ENCODE measurements around the gene GCNT1. TPM values are rescaled to one million over a fixed set of nuclear protein-coding genes. Genes with fewer than 3 reads are reported as not detected.
"Not testable (repeated sequence)": the region's sequence is repeated elsewhere in the genome, so short reads cannot be mapped to it uniquely, and the experiment has no call there.

The GCNT1 gene
- total and polyA plus RNA-seq, 2 donors: 5.2 to 5.3 TPM

DNA sequence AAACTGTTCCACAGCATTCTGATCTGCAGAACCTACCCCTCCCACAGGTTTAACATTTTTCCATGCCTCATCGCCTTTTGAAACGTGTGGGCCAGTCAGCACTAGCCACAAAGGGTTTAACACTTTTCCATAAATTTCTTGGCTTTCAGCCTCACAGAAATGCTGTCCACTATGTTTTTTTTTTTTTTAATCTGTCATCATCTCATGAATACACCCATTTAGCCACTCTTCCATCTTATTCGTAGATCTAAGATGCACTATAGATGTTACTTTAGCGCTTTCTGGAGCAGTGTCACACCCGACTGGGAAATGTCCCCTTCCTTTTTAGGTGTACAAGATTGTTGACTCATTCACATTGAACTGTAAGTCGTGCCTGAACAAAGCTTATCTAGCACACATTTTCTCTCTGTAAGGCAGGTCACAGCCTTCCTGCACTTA lies 62.3 kb downstream of the GCNT1 start:
- Histone ChIP-seq H3K36me3 (ENCODE audit: control insufficient read depth in 2 of 2, insufficient read depth in 2 of 2, low read length in 1 of 2) (no peaks in the 10 kb centered on the region), H3K27ac (ENCODE audit: low read depth in 1 of 2, low read length in 1 of 2) (no peak overlapping the region), H3K9me3 (ENCODE audit: control insufficient read depth in 2 of 2, insufficient read depth in 1 of 2, low read length in 1 of 2) (no peaks in the 10 kb centered on the region), H3K27me3 (ENCODE audit: control insufficient read depth in 2 of 2, insufficient read depth in 1 of 2, low read length in 1 of 2) (no peaks in the 10 kb centered on the region), H3K4me1 (ENCODE audit: control insufficient read depth in 2 of 2, insufficient read depth in 2 of 2, low read length in 2 of 2) (peaks cover 0 to 3% of the 10 kb centered on the region in 2 donors), H3K4me3 (ENCODE audit: low read length in 2 of 2) (no peak overlapping the region)
- 91% methylated on average over 6 of the region's 6 CpGs for WGBS
- DNase-seq (ENCODE audit: low read depth in 6 of 9, low spot score in 9 of 9): no peak

DNA sequence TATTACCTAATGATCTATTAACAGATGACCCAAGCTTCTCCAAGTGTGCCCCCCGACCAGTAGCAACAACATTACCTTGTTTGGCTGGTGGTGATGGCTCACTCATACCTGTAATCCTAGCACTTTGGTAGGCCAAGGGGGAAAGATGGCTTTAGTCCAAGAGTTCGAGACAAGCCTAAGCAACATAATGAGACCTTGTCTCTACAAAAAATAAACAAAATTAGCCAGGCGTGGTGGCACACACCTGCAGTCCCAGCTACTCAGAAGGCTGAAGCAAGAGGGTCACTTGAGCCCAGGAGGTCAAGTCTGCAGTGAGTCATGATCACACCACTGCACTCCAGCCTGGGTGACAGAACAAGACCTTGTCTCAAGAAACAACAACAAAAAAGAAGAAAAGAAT lies 62.9 kb downstream of the GCNT1 start:
- Histone ChIP-seq H3K27me3 (ENCODE audit: control insufficient read depth in 2 of 2, insufficient read depth in 1 of 2, low read length in 1 of 2) (no peaks in the 10 kb centered on the region), H3K4me3 (ENCODE audit: low read length in 2 of 2) (no peak overlapping the region), H3K36me3 (ENCODE audit: control insufficient read depth in 2 of 2, insufficient read depth in 2 of 2, low read length in 1 of 2) (no peaks in the 10 kb centered on the region), H3K9me3 (ENCODE audit: control insufficient read depth in 2 of 2, insufficient read depth in 1 of 2, low read length in 1 of 2) (no peaks in the 10 kb centered on the region), H3K27ac (ENCODE audit: low read depth in 1 of 2, low read length in 1 of 2) (no peak overlapping the region), H3K4me1 (ENCODE audit: control insufficient read depth in 2 of 2, insufficient read depth in 2 of 2, low read length in 2 of 2) (peaks cover 0 to 3% of the 10 kb centered on the region in 2 donors)
- 91% methylated on average over 3 of the region's 3 CpGs for WGBS
- no peak for DNase-seq (ENCODE audit: low read depth in 6 of 9, low spot score in 9 of 9)

DNA sequence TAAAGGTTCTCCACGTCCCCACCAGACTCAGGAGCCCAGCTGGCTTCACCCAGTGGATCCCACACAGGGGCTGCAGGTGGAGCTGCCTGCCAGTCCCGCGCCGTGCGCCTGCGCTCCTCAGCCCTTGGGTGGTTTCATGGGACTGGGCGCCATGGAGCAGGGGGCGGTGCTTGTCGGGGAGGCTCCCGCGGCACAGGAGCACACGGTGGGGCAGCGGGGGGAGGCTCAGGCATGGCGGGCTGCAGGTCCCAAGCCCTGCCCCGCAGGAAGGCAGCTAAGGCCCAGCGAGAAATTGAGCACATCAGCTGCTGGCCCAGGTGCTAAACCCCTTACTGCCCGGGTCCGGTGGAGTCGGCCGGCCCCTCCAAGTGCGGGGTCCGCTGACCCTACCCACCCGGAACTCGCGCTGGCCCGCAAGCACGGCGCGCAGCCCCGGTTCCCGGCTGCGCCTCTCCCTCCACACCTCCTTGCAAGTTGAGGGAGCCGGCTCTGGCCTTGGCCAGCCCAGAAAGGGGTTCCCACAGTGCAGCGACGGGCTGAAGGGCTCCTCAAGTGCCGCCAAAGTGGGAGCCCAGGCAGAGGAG lies 64.7 kb downstream of the GCNT1 start:
- not testable (repeated sequence) for H3K4me1 ChIP-seq (ENCODE audit: control insufficient read depth in 2 of 2, insufficient read depth in 2 of 2, low read length in 2 of 2); H3K36me3 ChIP-seq (ENCODE audit: control insufficient read depth in 2 of 2, insufficient read depth in 2 of 2, low read length in 1 of 2); H3K27ac ChIP-seq (ENCODE audit: low read depth in 1 of 2, low read length in 1 of 2); DNase-seq (ENCODE audit: low read depth in 6 of 9, low spot score in 9 of 9); H3K4me3 ChIP-seq (ENCODE audit: low read length in 2 of 2); H3K27me3 ChIP-seq (ENCODE audit: control insufficient read depth in 2 of 2, insufficient read depth in 1 of 2, low read length in 1 of 2); H3K9me3 ChIP-seq (ENCODE audit: control insufficient read depth in 2 of 2, insufficient read depth in 1 of 2, low read length in 1 of 2)
- WGBS: 99% methylated on average over 36 of the region's 36 CpGs

DNA sequence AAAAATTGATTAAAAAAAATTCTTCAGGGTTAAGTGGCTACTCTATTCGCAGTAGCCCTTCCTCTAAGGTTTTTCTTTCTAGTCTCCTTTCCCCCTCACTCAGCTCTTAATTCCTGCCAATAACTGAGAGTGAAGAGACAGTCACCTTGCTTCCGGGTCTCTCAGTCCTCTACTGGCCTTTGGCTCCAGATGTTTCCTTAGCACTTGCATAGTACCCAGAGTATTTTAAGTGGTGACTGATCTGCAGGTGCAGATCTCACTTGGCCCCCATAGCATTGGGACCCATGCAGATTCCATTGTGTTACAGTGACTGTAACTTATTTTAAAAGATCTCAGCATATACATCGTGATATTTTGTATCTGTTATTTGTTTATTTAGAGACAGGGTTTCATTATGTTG lies 66.2 kb downstream of the GCNT1 start:
- WGBS: 52% methylated on average over 3 of the region's 3 CpGs
- no peaks in the 10 kb centered on the region for H3K27me3 ChIP-seq (ENCODE audit: control insufficient read depth in 2 of 2, insufficient read depth in 1 of 2, low read length in 1 of 2)
- H3K9me3 ChIP-seq (ENCODE audit: control insufficient read depth in 2 of 2, insufficient read depth in 1 of 2, low read length in 1 of 2): no peaks in the 10 kb centered on the region
- H3K4me1 ChIP-seq (ENCODE audit: control insufficient read depth in 2 of 2, insufficient read depth in 2 of 2, low read length in 2 of 2): peaks cover 0 to 3% of the 10 kb centered on the region in 2 donors
- H3K27ac ChIP-seq (ENCODE audit: low read depth in 1 of 2, low read length in 1 of 2): no peak overlapping the region
- H3K4me3 ChIP-seq (ENCODE audit: low read length in 2 of 2): no peak overlapping the region
- H3K36me3 ChIP-seq (ENCODE audit: control insufficient read depth in 2 of 2, insufficient read depth in 2 of 2, low read length in 1 of 2): no peaks in the 10 kb centered on the region
- DNase-seq (ENCODE audit: low read depth in 6 of 9, low spot score in 9 of 9): peak in 3 of 9 donors; percentile 2 to 31 (median 4)

DNA sequence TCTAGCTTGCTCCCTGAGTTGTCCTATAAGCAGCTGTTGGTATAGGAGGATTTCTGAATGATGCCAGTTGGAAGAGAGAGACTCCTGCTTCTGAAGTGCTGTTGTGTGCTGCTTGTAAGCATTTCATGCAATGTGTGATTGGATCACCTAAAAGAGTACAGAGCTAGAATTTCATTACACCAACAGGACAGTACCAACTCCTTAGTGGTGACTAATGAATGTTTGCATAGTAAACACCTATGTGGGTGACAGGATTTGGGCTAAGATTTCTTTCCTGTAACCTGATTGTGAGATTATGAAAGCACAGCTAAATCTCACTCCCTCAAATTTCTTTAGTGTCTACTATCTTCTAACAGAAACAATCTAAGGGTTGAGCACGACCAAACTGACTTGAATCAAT lies 67.0 kb downstream of the GCNT1 start:
- no peaks in the 10 kb centered on the region for H3K9me3 ChIP-seq (ENCODE audit: control insufficient read depth in 2 of 2, insufficient read depth in 1 of 2, low read length in 1 of 2)
- DNase-seq (ENCODE audit: low read depth in 6 of 9, low spot score in 9 of 9): no peak
- no peak overlapping the region for H3K27ac ChIP-seq (ENCODE audit: low read depth in 1 of 2, low read length in 1 of 2)
- no peaks in the 10 kb centered on the region for H3K36me3 ChIP-seq (ENCODE audit: control insufficient read depth in 2 of 2, insufficient read depth in 2 of 2, low read length in 1 of 2)
- 84% methylated on average over 1 of the region's 1 CpG for WGBS
- H3K27me3 ChIP-seq (ENCODE audit: control insufficient read depth in 2 of 2, insufficient read depth in 1 of 2, low read length in 1 of 2): no peaks in the 10 kb centered on the region
- H3K4me1 ChIP-seq (ENCODE audit: control insufficient read depth in 2 of 2, insufficient read depth in 2 of 2, low read length in 2 of 2): peaks cover 0 to 3% of the 10 kb centered on the region in 2 donors
- H3K4me3 ChIP-seq (ENCODE audit: low read length in 2 of 2): no peak overlapping the region

DNA sequence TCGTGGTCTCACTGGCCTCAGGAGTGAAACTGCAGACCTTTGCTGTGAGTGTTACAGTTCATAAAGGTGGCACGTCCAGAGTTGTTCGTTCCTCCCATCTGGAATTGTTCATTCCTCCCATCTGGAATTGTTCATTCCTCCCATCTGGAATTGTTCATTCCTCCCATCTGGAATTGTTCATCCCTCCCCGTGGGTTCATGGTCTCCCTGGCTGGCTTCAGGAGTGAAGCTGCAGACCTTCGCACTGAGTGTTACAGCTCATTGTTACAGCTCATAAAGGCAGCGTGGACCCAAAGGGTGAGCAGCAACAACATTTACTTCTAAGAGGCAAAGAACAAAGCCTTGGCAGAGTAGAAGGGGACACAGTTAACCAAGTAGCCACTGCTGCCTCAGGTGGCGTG lies 69.1 kb downstream of the GCNT1 start:
- Histone ChIP-seq H3K36me3 (ENCODE audit: control insufficient read depth in 2 of 2, insufficient read depth in 2 of 2, low read length in 1 of 2) (no peaks in the 10 kb centered on the region), H3K4me1 (ENCODE audit: control insufficient read depth in 2 of 2, insufficient read depth in 2 of 2, low read length in 2 of 2) (peaks cover 0 to 3% of the 10 kb centered on the region in 2 donors), H3K27me3 (ENCODE audit: control insufficient read depth in 2 of 2, insufficient read depth in 1 of 2, low read length in 1 of 2) (no peaks in the 10 kb centered on the region), H3K27ac (ENCODE audit: low read depth in 1 of 2, low read length in 1 of 2) (no peak overlapping the region), H3K9me3 (ENCODE audit: control insufficient read depth in 2 of 2, insufficient read depth in 1 of 2, low read length in 1 of 2) (no peaks in the 10 kb centered on the region), H3K4me3 (ENCODE audit: low read length in 2 of 2) (no peak overlapping the region)
- DNase-seq (ENCODE audit: low read depth in 6 of 9, low spot score in 9 of 9): no peak
- 96% methylated on average over 7 of the region's 7 CpGs for WGBS

DNA sequence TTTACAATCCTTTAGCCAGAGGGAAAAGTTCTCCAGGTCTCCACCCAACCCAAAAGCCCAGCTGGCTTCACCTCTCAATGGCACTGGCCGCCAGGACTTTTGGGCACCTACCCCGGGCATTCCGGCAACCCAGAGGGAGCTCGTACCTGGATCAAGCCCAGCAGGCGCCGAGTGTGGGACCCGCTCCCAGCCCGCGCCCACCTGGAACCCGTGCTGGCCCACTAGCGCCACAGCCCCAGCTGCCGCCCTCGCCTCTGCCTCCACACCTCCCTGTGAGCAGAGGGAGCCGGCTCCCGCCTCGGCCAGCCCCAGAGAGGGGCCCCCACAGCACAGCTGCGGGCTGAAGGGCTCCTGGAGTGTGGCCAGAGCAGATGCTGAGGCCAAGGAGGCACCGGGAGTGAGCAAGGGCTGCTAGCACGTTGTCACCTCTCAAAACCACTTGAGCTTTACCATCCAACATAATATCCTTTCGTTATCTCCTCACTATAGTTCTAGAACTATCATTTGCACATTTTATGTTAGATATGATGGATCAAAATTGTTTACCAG lies 69.7 kb downstream of the GCNT1 start:
- H3K4me1 ChIP-seq (ENCODE audit: control insufficient read depth in 2 of 2, insufficient read depth in 2 of 2, low read length in 2 of 2): peaks cover 0 to 3% of the 10 kb centered on the region in 2 donors
- no peak overlapping the region for H3K27ac ChIP-seq (ENCODE audit: low read depth in 1 of 2, low read length in 1 of 2)
- H3K27me3 ChIP-seq (ENCODE audit: control insufficient read depth in 2 of 2, insufficient read depth in 1 of 2, low read length in 1 of 2): no peaks in the 10 kb centered on the region
- WGBS: 96% methylated on average over 20 of the region's 20 CpGs
- no peaks in the 10 kb centered on the region for H3K9me3 ChIP-seq (ENCODE audit: control insufficient read depth in 2 of 2, insufficient read depth in 1 of 2, low read length in 1 of 2)
- no peaks in the 10 kb centered on the region for H3K36me3 ChIP-seq (ENCODE audit: control insufficient read depth in 2 of 2, insufficient read depth in 2 of 2, low read length in 1 of 2)
- DNase-seq (ENCODE audit: low read depth in 6 of 9, low spot score in 9 of 9): no peak
- H3K4me3 ChIP-seq (ENCODE audit: low read length in 2 of 2): no peak overlapping the region

DNA sequence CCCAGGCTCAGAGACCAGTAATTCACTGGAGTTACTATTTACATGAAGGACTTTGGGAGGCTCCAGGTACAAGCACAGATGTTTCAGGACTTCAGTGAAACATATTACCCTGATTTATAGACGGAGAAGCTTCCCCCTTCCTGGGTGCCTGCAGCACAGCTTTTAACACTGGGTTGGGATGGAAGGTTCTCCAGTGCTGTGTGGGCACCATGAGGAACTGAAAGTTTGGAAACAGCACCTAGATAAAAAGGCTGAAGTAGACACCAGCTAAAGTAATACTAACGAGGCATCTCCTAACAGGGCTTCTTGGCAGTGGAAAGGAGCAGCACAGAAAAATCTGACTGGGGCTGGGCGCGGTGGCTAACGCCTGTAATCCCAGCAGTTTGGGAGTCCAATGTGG lies 70.7 kb downstream of the GCNT1 start:
- Histone ChIP-seq H3K4me3 (ENCODE audit: low read length in 2 of 2) (no peak overlapping the region), H3K27me3 (ENCODE audit: control insufficient read depth in 2 of 2, insufficient read depth in 1 of 2, low read length in 1 of 2) (no peaks in the 10 kb centered on the region), H3K4me1 (ENCODE audit: control insufficient read depth in 2 of 2, insufficient read depth in 2 of 2, low read length in 2 of 2) (peaks cover 0 to 3% of the 10 kb centered on the region in 2 donors), H3K27ac (ENCODE audit: low read depth in 1 of 2, low read length in 1 of 2) (no peak overlapping the region), H3K9me3 (ENCODE audit: control insufficient read depth in 2 of 2, insufficient read depth in 1 of 2, low read length in 1 of 2) (no peaks in the 10 kb centered on the region), H3K36me3 (ENCODE audit: control insufficient read depth in 2 of 2, insufficient read depth in 2 of 2, low read length in 1 of 2) (no peaks in the 10 kb centered on the region)
- DNase-seq (ENCODE audit: low read depth in 6 of 9, low spot score in 9 of 9): no peak
- 96% methylated on average over 5 of the region's 5 CpGs for WGBS

DNA sequence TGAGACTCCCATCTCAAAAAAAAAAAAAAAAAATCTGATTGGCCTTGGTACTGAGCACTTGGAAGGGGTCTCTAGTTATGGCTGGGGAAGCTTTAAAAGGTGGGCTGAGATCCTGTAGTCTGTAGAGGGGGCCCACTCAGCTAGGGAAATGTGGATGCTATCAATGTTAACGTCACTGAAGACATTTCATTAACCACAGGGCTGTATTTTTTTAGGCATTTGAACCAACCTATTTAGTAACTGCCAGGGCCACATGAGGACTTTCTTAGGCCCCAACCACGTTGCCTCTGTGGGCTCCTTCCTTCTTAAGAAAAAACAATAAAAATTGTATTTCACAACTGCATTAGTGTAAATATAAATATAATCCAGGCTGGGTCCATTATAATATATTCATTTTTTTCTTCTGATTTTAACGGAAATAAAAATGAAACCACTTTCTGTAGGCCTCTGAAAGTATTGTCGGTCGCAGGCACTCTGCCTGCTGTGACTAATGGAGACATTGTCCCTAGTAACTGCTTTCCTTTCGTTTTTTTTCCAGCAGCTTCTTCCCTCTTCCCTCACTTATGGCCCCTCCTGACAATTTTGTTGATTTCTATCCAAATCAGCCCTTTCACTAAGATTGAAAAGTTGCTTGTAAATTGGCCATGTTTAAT lies 71.6 kb downstream of the GCNT1 start:
- Histone ChIP-seq H3K4me1 (ENCODE audit: control insufficient read depth in 2 of 2, insufficient read depth in 2 of 2, low read length in 2 of 2) (no peaks in the 10 kb centered on the region), H3K27me3 (ENCODE audit: control insufficient read depth in 2 of 2, insufficient read depth in 1 of 2, low read length in 1 of 2) (no peaks in the 10 kb centered on the region), H3K36me3 (ENCODE audit: control insufficient read depth in 2 of 2, insufficient read depth in 2 of 2, low read length in 1 of 2) (no peaks in the 10 kb centered on the region), H3K9me3 (ENCODE audit: control insufficient read depth in 2 of 2, insufficient read depth in 1 of 2, low read length in 1 of 2) (no peaks in the 10 kb centered on the region), H3K4me3 (ENCODE audit: low read length in 2 of 2) (no peak overlapping the region), H3K27ac (ENCODE audit: low read depth in 1 of 2, low read length in 1 of 2) (no peak overlapping the region)
- no peak for DNase-seq (ENCODE audit: low read depth in 6 of 9, low spot score in 9 of 9)
- WGBS: 45% methylated on average over 6 of the region's 6 CpGs
